ENCODE data around the gene PIK3R6.

DNA sequence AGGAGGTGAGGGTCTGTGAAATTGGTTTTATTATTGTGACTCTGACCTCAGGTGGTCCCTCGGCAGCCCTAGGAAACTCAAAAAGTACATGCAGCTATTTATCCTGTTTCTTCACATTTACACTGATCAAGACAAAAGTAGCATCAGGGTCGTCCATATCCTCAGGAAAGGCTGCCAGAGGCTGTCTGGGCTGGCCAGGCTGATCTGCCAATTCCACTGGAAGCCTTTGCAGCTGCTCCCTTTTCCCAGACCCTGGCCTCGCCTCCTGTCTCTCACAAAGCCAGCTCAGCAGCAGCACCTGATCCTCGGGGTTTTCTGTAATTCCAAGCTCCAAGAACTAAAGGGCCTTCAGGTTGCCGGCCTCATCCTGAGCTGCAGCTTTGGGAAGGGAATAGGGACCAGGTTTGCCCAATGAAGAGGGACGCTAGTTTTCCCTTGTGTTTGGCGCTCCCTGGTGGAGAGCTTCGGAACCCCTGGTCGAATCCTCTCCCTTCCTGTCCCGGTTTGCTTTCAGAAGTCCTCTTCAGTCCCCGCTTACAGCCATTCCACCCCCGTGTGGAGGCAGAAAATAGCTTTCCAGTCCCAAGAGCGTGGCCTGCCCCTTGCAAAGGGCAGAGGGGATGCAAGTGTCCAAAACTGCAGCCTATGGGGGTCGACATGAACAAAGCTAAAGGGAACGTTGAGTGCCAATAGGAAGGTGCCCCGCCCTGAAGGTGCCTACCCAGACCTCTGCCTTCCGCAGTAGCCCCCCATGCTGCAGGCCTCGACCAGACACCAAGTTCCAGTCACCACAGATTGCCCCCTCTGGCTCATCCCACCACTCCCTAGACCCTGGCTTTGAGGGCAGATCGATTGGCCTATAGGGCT, 81.7 kb downstream of the PIK3R6 start:
- TF ChIP-seq, protein P1, sequence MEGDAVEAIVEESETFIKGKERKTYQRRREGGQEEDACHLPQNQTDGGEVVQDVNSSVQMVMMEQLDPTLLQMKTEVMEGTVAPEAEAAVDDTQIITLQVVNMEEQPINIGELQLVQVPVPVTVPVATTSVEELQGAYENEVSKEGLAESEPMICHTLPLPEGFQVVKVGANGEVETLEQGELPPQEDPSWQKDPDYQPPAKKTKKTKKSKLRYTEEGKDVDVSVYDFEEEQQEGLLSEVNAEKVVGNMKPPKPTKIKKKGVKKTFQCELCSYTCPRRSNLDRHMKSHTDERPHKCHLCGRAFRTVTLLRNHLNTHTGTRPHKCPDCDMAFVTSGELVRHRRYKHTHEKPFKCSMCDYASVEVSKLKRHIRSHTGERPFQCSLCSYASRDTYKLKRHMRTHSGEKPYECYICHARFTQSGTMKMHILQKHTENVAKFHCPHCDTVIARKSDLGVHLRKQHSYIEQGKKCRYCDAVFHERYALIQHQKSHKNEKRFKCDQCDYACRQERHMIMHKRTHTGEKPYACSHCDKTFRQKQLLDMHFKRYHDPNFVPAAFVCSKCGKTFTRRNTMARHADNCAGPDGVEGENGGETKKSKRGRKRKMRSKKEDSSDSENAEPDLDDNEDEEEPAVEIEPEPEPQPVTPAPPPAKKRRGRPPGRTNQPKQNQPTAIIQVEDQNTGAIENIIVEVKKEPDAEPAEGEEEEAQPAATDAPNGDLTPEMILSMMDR (IDR thresholded peaks at IDR 0.05; ENCODE audit: low read depth, low read length, poor library complexity, severe bottlenecking): peak; percentile 83
- no peak for TF ChIP-seq EZH2phosphoT487 (IDR thresholded peaks at IDR 0.05; ENCODE audit: borderline replicate concordance, low read length)

Data from DOHH2 (cell line).